Measurements from ENCODE around the gene TSHZ2.
A peak's percentile ranks its signal among the peaks of the same experiment; 100 is the strongest.

Gene TSHZ2

DNA sequence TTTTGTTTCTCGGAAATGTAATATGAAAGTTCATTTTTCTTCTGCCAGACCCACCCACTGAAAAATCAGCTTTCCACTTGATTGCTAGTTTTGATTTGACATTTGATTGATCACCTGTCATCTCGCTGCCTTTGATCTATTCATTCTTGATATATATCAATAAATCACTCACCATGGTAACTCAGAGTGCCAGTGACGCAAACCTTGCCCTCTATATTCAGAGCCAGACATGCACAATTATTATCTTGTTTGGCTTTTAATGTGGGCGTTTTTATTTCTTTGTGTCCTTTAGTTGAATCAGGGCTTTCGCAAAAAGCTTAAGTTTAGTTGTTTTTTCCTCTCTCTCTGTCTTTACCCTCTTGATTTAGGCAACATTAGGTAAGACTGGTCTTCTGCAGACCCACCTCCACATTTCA lies 2.0 kb downstream of the TSHZ2 start:
- peaks cover 58% of the 10 kb centered on the region for H3K4me1 Mint-ChIP-seq (ENCODE audit: low read depth)
- H3K9me3 Mint-ChIP-seq = no peaks in the 10 kb centered on the region
- DNase-seq = no peak
- peak overlapping the region; percentile 94 for H3K27ac Mint-ChIP-seq
- H3K36me3 Mint-ChIP-seq (ENCODE audit: low read depth) = peaks cover 30% of the 10 kb centered on the region
- peaks cover 38% of the 10 kb centered on the region for H3K27me3 Mint-ChIP-seq
- H3K4me3 Mint-ChIP-seq = peak overlapping the region; percentile 85

DNA sequence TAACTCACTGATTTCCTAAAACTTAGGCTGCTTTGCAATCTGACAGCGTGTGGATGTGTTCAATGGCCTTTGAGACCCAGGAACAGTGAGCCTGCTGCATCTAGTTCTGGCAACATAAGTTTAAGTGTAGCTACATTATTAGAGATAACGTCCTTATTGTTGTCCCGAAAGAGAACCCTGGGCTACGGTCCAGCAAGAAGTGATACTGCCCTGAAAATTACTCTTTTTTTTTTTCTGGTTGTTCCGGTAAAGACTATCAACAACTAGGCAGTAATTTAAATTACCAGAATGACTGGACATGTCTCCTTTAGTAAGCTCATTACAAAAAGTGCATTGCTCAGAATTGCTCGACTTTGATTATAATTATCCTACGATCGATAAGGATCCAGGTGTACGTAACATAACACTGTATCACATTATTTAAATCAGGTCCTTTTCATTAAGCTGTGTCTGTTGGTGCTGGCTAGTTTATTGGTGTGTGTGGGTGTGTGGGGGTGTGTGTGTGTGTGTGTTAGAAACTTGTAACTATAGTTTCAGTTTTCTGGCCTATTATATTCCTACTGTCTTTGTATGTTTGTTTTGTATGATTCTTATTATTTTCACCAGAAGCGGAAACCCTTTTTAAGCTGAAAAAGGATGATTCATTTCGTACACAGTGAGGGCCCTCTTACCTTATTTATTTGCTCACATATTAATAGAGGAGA lies 3.0 kb downstream of the TSHZ2 start:
- H3K4me3 Mint-ChIP-seq = peak overlapping the region; percentile 85
- peaks cover 66% of the 10 kb centered on the region for H3K4me1 Mint-ChIP-seq (ENCODE audit: low read depth)
- peaks cover 42% of the 10 kb centered on the region for H3K27me3 Mint-ChIP-seq
- H3K36me3 Mint-ChIP-seq (ENCODE audit: low read depth) = peaks cover 32% of the 10 kb centered on the region
- H3K27ac Mint-ChIP-seq = peak overlapping the region; percentile 94
- DNase-seq = no peak
- H3K9me3 Mint-ChIP-seq = no peaks in the 10 kb centered on the region

DNA sequence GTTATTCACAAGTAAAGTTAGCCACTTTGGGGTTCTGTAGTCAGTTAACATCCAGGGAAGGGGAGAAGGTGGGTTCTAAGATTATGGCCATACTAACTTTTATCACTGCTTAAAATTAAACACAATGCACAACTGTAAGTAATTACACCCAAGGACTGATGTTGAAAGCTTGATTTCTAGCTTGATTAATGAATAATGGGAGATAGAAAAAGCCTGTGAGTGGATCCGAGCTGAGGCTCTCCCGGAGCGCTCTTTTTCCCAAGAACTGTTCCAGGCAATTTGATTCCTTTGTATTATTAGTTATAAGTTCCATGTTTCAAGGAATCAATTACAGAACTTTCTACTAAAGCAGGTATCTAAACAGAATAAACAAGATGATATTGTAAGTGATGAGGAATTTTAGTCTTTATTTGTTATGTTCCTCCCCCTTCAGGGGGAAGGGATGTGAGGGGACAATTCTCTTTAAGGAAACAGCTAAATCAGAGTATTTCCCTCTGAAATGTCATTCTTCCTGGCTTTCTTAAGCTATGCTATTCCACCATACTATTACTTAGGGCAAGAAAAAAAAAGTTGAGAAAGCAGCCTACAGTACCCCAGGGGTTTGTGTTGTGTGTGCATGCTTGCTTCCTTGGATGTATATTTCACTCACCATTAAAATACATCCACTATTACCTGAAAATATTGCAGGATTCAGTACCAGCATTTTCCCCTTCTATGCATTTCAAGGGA lies 3.8 kb downstream of the TSHZ2 start:
- Mint-ChIP-seq H3K36me3 (ENCODE audit: low read depth) (peaks cover 32% of the 10 kb centered on the region), H3K9me3 (no peaks in the 10 kb centered on the region), H3K27me3 (peaks cover 38% of the 10 kb centered on the region), H3K4me1 (ENCODE audit: low read depth) (peaks cover 67% of the 10 kb centered on the region), H3K27ac (peak overlapping the region; percentile 94), H3K4me3 (peak overlapping the region; percentile 85)
- no peak for DNase-seq

DNA sequence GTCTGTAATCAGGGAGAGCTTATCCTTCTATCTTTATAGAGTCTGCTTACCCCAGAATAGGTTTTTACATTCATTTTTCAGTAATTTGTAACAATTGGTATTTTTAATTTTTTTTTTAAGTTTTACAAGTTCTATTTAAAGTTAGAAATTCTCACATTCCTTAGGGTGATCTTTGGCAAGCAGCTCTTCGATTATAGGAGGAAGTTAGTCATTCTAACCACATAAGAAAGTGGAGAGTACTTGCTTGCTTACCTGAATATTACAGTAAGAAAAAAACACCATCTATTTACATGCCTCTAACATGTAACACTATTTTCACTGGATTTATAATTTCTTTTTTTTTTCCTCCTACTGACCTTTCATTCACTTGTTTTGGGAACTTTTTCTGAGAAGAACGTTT lies 6.7 kb downstream of the TSHZ2 start:
- Mint-ChIP-seq H3K27me3 (peaks cover 25% of the 10 kb centered on the region), H3K4me1 (ENCODE audit: low read depth) (peaks cover 60% of the 10 kb centered on the region), H3K4me3 (peak overlapping the region; percentile 30), H3K9me3 (no peaks in the 10 kb centered on the region), H3K27ac (peak overlapping the region; percentile 30), H3K36me3 (ENCODE audit: low read depth) (peaks cover 21% of the 10 kb centered on the region)
- no peak for DNase-seq

DNA sequence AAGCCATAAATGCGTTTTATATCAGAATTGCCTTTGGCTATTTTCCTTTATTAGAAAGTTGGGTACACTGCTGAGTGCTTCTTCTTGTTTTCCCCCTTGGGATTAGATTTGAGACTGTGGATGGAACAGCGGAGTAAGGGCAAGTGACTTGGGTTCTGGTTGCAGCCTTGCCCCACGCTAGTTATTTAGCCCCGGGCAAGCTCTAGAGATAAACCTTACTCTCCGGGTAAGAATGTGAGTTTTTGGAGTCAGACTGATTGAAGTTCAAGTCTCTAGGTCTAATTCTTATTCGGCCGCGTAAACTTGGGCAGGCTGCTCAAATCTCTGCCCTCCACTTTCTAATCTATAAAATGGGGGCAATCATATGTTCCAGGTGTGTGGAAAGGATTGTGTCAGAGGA lies 8.9 kb downstream of the TSHZ2 start:
- Mint-ChIP-seq H3K27me3 (peaks cover 23% of the 10 kb centered on the region), H3K4me3 (no peak overlapping the region), H3K36me3 (ENCODE audit: low read depth) (peaks cover 27% of the 10 kb centered on the region), H3K4me1 (ENCODE audit: low read depth) (peaks cover 47% of the 10 kb centered on the region), H3K9me3 (no peaks in the 10 kb centered on the region), H3K27ac (no peak overlapping the region)
- no peak for DNase-seq

DNA sequence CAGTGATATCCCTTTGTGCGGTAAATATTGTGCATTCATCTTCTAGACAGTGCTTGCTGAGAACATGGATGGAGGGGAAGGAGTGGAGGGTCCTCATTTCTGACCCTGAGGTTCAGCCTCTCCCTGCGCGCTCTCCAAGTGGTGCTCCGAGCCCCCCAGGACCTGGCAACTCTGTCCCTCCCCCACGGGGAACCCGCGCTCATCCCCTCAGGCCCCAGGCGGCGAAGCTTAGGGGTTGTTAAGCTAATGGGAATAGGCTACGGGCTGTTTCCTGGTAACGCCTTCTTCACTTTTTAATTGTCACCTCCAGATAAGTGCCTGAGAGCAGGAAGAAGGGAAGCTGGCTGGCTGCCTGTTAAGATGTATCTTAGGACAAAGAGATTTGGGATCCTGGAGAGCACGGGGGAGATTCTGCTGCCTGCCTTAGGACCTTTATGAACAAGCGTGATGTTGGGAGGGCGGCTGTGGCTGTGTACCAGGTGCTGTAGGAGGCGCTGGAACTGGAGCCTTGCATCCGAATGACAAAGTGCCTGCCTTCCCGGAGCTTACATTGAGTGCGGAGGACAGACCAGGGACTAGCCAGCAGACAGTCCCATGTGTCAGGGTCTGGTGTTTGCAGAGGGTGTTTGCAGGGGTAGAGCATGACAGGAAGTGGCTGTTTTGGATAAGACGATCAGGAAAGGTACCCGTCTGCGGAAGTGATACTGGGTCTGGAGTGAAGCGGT lies 11.7 kb downstream of the TSHZ2 start:
- no peak for DNase-seq
- Mint-ChIP-seq H3K27me3 (peaks cover 14% of the 10 kb centered on the region), H3K9me3 (no peaks in the 10 kb centered on the region), H3K4me3 (peak overlapping the region; percentile 20), H3K4me1 (ENCODE audit: low read depth) (peaks cover 32% of the 10 kb centered on the region), H3K27ac (peak overlapping the region; percentile 34), H3K36me3 (ENCODE audit: low read depth) (peaks cover 20% of the 10 kb centered on the region)

DNA sequence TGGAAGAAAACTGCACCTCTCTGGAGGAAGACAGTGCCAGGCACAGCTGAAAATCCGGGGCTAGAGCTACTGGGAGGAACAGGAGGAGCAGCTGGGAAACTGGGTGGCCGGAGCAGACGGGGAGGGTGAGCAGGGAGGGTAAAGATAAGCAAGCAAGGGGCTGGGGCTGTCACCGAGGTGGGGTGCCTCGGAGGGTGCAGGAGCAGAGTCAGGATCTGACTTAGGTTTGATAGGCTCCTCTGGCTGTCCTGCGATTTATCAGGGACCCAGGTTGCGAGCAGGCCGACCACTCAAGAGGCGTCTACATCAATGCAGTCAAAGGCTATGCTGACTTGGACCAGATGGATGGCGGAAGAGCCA lies 12.3 kb downstream of the TSHZ2 start:
- no peak overlapping the region for H3K27ac Mint-ChIP-seq
- peak overlapping the region; percentile 20 for H3K4me3 Mint-ChIP-seq
- peaks cover 14% of the 10 kb centered on the region for H3K27me3 Mint-ChIP-seq
- H3K36me3 Mint-ChIP-seq (ENCODE audit: low read depth) = peaks cover 16% of the 10 kb centered on the region
- no peaks in the 10 kb centered on the region for H3K9me3 Mint-ChIP-seq
- H3K4me1 Mint-ChIP-seq (ENCODE audit: low read depth) = peaks cover 26% of the 10 kb centered on the region
- DNase-seq = no peak

DNA sequence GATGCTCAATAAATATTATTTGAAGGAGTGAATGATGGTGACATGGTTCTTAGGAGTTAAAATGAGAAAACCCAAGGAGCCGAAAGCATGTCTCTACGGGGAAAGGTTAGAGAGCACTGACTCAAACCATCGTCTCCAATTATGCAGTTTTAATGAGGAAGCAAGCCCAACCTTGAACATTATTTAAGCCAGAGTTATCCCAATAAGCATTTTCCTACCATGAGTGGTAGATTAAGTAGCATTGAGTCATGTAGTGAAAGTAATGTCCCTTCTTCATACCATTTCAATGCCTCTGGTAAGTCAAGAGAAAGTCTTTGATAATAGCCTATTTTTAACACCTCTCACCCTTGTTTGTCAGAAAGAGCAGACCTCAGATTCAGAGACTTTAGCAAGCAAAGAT lies 13.5 kb downstream of the TSHZ2 start:
- DNase-seq = no peak
- Mint-ChIP-seq H3K9me3 (no peaks in the 10 kb centered on the region), H3K27ac (no peak overlapping the region), H3K36me3 (ENCODE audit: low read depth) (peaks cover 16% of the 10 kb centered on the region), H3K4me3 (no peak overlapping the region), H3K27me3 (peaks cover 10% of the 10 kb centered on the region), H3K4me1 (ENCODE audit: low read depth) (peaks cover 20% of the 10 kb centered on the region)

DNA sequence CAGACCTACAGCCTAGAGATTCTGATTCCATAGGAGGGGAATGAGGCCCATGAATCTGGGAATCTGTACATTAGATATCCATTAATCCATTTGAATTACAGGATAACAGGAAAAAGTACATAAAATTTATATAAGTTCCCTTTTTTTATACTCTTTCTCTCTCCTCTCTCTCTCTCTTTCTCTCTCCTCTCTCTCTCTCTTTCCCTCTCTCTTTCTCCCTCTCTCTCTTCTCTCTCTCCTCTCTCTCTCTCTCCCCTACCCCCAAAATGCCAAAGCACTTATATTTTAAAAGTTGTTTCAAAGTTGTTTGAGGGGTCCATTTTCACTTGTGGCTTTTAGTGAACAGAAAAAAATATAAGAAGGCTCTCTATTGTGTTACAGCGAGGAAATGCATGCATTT lies 15.1 kb downstream of the TSHZ2 start:
- Mint-ChIP-seq H3K27ac (no peak overlapping the region), H3K27me3 (peaks cover 8% of the 10 kb centered on the region)

DNA sequence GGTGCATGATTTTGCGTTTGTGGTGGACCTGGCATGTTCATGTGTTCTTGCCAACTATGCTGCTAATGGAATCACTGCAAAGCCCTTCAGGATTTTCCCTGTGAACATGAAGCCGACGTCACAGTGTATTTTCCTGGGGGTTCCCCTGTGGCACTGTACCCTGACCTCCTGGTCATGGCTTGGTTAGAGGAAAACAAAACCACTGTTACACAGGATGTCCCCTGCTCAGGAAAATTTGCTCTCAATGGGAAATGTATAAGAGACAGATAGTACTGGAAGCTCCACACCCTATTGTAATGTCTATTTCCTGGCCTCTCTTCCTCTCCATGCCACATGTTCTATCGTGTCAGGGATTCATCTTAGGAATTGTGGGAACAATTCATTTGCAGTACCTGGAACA lies 19.7 kb downstream of the TSHZ2 start:
- peaks cover 6% of the 10 kb centered on the region for H3K36me3 Mint-ChIP-seq (ENCODE audit: low read depth)
- H3K4me3 Mint-ChIP-seq = no peak overlapping the region
- no peak for DNase-seq
- H3K27ac Mint-ChIP-seq = no peak overlapping the region
- H3K4me1 Mint-ChIP-seq (ENCODE audit: low read depth) = peaks cover 32% of the 10 kb centered on the region
- H3K9me3 Mint-ChIP-seq = no peaks in the 10 kb centered on the region
- no peaks in the 10 kb centered on the region for H3K27me3 Mint-ChIP-seq

More for the DNA sequence above, 15.1 kb downstream of the TSHZ2 start:
- no peak for DNase-seq
- peaks cover 14% of the 10 kb centered on the region for H3K4me1 Mint-ChIP-seq (ENCODE audit: low read depth)
- H3K4me3 Mint-ChIP-seq = no peak overlapping the region
- H3K9me3 Mint-ChIP-seq = no peaks in the 10 kb centered on the region
- H3K36me3 Mint-ChIP-seq (ENCODE audit: low read depth) = peaks cover 16% of the 10 kb centered on the region

DNA sequence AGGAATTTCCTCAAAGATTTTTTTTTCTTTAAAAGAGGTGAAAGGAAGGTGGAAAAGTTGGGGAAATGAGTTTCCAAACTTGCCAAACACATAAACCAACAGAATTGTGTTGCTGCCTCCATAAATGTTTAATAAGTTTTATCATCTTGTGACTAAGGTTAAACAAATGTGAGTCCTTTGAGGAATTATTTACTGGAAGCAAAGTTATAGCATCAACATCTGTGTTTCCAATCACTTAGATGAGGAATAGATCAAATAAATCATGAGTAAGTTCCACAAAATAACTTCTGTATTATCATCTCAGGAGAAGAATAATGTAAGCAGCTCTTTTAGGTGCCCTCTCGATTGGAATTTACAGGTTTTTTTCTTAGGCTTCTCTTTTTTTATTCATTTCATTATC lies 20.5 kb downstream of the TSHZ2 start:
- no peaks in the 10 kb centered on the region for H3K9me3 Mint-ChIP-seq
- no peak for DNase-seq
- peaks cover 32% of the 10 kb centered on the region for H3K4me1 Mint-ChIP-seq (ENCODE audit: low read depth)
- H3K27me3 Mint-ChIP-seq = no peaks in the 10 kb centered on the region
- no peak overlapping the region for H3K27ac Mint-ChIP-seq
- H3K36me3 Mint-ChIP-seq (ENCODE audit: low read depth) = peaks cover 6% of the 10 kb centered on the region
- no peak overlapping the region for H3K4me3 Mint-ChIP-seq

DNA sequence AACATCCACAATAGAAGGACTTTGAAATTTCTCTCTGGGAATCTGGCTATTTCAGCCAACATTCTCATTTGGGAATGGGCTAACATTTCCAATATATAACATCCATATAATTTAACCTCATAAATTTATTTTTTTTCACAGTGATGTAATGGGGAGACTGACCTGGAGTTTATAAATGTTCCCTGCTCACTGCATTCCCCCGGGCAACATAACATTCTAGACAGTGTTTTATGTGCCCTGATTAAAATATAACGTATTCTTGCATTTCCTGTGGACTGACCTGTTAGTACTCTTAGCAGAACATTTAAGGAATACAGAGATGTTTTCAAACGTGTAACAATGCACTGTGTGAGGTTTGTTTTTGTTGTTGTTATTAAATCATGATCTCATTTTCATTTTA lies 20.9 kb downstream of the TSHZ2 start:
- Mint-ChIP-seq H3K27ac (no peak overlapping the region), H3K9me3 (no peaks in the 10 kb centered on the region), H3K4me1 (ENCODE audit: low read depth) (peaks cover 31% of the 10 kb centered on the region), H3K4me3 (no peak overlapping the region), H3K36me3 (ENCODE audit: low read depth) (peaks cover 6% of the 10 kb centered on the region), H3K27me3 (no peaks in the 10 kb centered on the region)
- no peak for DNase-seq

DNA sequence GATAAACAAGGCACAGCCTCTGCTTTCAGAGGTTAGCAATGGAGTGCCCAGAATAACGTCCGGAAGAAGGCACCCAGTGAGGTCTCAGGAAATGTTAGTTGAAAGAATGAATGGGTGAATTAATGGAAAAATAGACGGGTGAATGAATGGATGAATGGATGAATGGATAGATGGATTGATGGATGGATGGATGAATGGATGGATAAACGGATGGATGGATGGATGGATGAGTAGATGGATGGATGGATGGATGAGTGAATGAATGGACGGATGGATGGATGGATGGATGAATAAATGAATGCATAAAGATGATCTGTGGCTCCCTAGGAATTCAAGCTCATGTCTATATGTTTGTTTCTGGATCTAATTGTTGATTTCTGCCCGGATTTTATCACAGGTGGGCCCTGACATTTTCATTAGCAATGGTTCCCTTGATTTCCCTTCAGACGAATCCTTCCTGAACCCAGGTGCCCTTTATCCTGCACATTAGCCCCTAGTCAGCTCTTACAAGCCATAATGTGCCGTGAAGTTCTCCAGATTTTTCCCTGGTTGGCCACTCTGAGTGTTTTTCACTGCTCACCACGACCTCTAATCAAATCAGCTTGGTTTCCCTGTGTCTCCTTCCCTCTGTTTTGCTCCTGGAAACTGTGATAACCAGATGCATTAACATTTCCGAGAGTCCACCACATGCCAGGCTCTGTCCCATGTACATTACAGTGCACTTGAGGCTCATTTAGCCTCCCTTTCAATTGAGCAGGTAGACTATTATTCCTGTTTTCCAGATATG lies 22.2 kb downstream of the TSHZ2 start:
- H3K27me3 Mint-ChIP-seq = no peaks in the 10 kb centered on the region
- peaks cover 6% of the 10 kb centered on the region for H3K36me3 Mint-ChIP-seq (ENCODE audit: low read depth)
- no peak for DNase-seq
- H3K4me3 Mint-ChIP-seq = no peak overlapping the region
- no peaks in the 10 kb centered on the region for H3K9me3 Mint-ChIP-seq
- peaks cover 38% of the 10 kb centered on the region for H3K4me1 Mint-ChIP-seq (ENCODE audit: low read depth)
- no peak overlapping the region for H3K27ac Mint-ChIP-seq

DNA sequence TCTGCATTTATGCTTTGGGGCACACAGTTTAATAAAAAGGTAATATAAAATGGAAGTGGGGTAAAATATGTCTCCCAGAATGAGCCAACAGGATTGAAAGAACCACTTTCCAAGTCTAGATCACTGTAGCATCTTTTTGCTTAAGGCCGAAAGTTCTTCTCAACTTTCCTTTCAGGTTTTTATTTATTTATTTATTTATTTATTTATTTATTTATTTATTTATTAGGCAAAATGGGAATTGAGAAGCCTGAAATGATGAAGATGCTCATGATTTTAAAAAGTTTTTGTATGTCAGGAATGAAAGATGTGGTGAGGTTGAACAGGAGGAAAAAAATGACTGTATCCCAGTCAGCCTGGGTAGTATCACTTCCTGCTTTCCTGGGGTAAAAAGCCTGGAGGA lies 24.0 kb downstream of the TSHZ2 start:
- H3K36me3 Mint-ChIP-seq (ENCODE audit: low read depth) = peaks cover 8% of the 10 kb centered on the region
- H3K27ac Mint-ChIP-seq = no peak overlapping the region
- no peaks in the 10 kb centered on the region for H3K9me3 Mint-ChIP-seq
- H3K4me3 Mint-ChIP-seq = no peak overlapping the region
- peaks cover 53% of the 10 kb centered on the region for H3K4me1 Mint-ChIP-seq (ENCODE audit: low read depth)
- DNase-seq = no peak
- no peaks in the 10 kb centered on the region for H3K27me3 Mint-ChIP-seq

All from activated T-cell treated with anti-CD3 and anti-CD28 coated beads, Interleukin-2, amount 50 U/mL, for 24 hours (primary cell).